ENCODE data around the gene TCF12.
"Not testable (repeated sequence)": the region's sequence is repeated elsewhere in the genome, so short reads cannot be mapped to it uniquely, and the experiment has no call there.

TCF12 gene

DNA sequence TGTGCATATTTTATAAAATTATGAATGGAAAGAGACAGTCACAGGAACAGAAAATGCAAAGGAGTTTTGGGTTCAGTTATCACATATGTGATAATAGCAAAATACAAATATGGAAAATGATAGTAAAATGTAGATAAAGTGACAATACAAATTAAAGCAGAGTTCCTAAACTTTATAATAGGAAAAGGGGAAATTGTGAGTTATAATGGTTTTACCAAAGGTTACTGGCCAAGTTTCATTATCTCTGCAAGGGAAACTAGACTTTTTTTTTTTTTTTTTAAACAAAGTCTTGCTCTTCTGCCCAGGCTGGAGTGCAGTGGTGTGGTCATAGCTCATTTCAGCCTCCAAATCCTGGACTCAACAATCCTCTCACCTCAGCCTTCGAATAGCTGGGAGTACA, 229.2 kb downstream of the TCF12 start:
- peak in 1 of 2 experiments; percentile 64 for DNase-seq

DNA sequence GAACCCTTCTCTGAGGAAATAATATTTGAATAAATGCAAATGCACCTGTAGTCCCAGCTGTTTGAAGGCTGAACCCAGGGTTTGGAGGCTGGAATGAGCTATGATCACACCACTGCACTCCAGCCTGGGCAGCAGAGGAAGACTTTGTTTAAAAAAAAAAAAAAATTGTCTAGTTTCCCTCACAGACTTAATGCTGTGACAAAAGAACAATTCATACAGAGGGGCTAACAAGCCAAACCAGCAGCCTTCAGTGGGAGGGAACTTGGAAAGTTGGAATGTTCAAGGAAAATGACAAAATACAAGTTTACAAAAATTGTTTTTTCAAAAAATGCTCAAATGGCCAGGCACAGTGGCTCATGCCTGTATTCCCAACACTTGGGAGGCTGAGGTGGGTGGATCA, 229.8 kb downstream of the TCF12 start:
- DNase-seq, result peak; percentile 66 to 89

DNA sequence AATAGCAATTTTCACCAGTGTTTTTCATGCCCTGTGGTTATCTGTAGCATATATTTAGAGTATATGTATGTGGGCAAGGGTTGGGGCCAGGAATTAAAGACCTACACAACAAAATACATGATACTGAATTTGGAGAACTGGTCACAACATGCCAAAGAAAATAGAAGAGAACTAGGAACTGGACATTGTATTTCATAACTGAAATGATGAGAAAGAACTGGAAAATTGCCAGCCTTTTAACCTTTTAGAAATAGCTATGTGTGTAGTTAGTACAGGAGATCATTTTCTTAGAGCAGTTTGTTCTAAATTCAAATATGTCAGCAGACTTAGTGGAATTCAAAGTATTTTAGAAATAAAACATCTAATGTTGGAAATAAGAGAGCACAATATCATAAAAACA, 230.8 kb downstream of the TCF12 start:
- no peak for DNase-seq

DNA sequence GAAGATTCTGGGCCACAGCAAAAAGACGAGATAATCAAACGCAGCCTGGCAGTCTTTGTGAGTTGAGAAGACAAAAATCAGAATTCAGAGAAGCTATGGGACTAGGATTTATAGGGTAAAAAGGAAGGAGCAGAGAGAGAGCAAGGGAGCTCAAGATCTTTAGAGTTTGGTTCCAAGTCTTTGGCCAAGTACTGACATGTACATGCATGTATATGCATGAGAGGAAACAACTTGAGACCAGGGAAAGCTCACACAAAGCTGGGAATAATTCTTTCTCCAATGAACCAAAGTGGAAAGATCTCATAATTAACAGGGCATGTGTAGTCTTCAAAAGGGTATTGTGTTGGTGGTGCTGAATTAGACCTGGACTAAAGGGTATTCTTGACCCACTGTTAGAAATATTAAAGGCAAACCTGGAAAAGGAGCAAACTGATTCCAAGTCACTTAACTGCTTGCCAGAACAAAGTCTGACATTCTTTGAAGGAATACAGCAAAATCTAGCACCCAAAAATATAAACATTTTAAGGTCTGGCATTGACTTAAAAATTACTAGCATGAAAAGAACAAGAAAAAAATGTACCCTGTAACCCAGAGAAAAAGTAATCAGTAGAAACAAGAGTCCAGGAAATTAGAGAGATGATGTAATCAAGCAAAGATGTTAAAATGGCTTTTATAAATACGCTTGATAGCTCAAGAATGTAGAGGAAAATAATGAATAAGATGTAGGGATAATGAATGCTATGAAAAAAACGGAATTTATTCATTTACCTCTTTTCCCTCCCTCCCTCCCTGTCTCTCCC, 231.8 kb downstream of the TCF12 start:
- no peak for DNase-seq

DNA sequence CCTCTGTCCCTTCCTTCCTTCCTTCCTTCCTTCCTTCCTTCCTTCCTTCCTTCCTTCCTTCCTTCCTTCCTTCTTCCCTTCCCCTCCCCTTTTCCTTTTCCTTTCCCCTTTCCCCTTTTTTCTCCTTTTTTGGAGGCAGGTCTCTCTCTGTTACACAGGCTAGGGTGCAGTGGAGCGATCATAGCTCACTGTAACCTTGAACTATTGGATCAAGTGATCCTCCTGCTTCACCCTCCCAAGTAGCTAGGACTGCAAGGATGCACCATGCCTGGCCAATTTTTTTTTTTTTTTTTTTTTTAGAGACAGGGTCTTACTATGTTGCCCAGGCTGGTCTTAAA, 232.4 kb downstream of the TCF12 start:
- DNase-seq, result not testable (repeated sequence)

DNA sequence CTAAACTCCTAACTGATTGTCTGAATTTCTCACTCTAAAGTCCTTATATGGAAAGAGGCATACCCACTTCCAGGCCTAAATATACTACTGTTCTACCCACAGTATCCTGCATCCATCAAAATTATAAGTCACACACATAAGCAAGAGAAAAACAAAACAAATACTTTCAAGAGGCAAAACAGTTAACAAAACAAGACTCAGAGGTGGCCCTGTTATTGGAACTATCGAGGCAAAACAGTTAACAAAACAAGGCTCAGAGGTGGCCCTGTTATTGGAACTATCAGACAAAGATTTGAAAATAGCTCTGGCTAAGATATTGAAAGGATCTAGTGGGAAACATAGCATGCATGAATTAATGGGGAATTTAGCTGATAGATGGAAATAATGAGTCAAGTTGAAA, 233.7 kb downstream of the TCF12 start:
- DNase-seq, result no peak

DNA sequence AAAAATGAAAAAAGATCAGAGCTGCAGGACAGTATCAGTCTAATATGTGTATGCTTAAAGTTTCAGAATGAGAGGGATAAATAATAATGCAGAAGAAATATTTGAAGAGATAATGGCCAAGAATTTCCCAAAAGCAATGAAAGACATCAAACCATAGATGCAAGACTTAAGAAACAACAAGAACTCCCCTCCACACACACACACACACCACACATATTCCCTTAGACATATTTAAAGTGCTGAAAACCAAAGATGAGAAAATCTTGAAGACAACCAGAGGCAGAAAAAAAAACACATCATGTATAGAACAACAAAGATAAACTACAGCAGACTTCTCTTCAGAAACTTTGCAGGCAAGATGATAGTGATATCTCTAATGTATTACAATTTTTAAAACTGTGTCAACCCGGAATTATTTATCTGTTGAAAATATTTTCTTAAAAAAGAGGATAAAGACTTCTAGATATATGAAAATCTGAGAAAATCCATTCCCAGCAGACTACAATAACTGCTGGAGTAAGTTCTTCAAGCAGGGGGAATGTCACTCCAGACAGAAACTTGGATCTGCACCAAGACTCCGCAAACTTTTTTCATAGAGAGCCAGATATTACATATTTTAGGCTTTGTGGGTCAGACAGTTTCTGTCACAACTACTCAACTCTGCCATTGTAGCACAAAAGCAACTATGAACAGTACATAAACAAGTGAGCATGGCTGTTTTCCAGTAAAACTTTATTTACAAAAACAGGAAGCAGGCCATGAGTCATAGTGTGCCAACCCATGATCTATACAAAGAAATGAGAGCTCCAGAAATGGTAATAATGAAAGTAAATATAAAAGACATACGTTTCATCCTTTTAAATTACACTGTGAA, 234.5 kb downstream of the TCF12 start:
- no peak for DNase-seq

DNA sequence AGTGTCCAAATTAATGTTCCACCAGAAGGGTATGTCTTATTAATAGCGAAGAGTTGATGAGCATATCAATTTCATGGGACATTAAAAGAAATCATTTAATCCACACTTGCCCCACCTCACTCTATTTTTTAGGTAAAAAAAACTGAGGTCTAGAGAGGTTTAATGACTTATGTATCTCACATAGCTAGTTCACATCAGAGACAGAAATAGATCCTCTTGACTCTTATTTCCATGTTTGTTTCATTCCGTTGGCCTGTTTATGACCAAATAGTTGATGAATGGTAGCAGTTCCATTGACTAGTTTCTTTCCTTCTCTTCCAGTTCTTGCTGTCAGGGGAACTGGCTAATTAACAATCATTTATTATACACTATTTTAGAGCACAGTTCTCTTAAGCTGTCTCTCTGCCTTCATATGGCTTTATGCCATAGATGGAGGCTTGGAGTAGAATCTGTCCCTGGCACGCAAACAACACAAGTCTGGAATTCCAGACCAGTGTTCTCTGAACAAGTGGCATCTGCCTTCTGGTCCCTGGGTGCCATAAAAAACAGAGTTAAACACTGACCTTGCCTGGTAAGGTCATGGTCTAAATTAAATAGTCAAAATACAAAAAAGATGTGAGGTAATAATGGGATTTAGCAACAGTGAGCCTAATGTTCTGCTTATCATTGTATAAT, 237.9 kb downstream of the TCF12 start:
- no peak for DNase-seq

DNA sequence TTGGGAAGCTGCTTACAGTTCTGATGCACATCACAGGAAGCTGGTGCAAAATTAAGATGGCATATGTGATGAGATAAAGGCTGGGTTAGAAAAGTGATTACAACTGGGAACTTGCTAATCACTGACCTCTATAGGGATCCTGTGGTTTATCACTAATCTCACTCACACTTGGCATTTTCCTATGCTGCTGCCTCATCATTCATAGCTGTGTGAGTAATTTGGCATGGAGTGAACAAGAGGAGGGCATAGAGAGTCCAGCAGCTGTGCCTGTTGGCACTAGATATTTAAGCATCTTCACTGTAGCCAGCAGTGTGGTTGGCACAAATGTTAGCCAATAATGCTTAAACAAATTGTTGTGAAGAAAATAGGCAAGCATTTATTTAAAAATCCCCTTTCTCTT, 240.1 kb downstream of the TCF12 start:
- peak in 1 of 2 experiments; percentile 10 for DNase-seq

DNA sequence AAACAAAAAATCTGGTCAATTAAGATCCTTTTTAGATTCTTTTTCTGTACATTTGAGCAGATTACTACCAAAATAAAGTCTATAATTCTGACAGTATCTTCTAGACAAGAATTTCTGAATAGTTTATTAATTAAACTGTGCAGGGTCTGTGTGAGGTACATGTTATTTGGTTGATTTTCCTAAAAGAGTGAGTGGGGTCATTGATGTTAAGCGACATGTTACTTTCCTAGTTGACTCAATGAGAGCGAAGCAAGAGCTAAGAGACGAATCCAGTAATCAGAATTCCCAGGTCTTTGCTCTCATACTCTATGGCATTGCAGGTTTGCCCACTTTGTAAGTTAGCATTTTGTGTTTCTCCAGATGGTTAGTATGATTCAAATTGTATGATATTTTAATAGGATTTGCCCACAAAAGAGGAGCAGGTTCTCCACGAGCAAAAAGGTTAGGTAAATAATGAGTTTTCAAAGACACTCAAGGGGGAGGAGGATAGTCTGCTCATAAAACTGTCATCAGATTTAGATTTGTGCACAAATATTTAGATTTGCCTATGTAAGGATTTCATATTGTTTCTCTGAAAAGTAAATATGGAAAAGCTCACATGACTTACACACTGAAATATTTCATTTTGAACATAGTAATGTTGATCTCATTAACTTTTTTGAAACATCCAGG, 240.7 kb downstream of the TCF12 start:
- DNase-seq, result peak in 1 of 2 experiments; percentile 55

DNA sequence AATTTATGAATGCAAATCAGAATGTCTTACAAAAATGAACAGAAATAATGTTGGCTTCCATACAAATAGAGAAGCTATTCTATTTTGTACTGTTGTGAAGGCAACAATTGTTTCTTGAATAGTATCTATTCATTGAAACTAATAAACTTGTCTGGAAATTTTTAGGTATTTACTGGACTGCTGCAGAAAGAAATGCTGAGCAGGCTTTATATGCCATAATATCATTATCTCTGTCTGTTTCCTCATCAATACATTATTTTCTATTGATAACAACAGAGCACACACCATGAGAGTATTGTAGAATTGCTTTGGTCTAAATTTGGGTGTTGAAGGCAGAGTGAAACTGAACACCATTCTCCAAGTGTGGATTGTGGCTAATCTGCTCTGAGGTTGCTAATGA, 241.3 kb downstream of the TCF12 start:
- DNase-seq, result no peak

DNA sequence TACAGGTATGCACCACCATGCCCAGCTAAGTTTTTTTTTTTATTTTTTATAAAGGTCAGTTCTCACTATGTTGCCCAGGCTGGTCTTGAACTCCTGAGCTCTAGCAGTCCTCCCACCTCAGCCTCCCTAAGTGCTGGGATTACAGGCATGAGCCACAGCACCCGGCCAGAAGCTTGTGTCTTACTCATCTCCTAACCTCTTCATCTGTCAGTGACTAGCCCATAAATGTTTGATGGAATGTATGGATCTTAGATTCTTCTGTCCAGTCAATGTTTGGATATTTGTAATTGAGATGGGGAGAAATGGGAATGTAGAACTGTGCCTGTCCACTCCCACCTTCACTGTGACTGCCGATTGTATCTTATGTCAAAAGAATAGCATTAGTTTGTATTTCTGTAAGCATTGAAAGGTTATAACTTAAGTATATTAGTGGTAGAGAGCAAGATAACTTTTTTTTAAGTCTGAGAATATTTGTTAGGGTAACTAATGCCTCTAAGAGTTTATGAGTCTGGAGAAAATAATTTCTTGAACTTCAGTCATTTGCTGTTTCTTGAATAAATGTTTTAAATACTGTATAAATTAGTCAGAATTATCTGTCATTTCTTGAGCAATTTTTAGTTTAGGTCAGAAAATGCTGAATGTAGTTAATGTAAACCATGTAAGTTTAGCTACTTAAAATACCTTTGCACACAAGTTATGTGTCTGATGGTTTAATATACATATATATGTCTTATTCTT, 242.5 kb downstream of the TCF12 start:
- DNase-seq, result no peak

DNA sequence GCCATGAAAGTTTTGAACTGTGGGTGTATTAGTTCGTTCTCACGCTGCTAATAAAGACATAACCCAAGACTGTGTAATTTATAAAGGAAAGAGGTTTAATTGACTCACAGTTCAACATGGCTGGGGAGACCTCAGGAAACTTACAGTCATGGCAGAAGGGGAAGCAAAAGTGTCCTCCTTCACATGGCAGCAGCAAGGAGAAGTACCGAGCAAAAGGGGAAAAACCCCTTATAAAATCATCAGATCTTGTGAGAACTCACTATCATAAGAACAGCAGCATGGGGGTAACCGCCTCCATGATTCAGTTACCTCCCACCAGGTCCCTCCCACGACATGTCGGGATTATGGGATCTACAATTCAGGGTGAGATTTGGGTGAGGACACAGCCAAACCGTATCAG, 245.8 kb downstream of the TCF12 start:
- DNase-seq, result not testable (repeated sequence)

DNA sequence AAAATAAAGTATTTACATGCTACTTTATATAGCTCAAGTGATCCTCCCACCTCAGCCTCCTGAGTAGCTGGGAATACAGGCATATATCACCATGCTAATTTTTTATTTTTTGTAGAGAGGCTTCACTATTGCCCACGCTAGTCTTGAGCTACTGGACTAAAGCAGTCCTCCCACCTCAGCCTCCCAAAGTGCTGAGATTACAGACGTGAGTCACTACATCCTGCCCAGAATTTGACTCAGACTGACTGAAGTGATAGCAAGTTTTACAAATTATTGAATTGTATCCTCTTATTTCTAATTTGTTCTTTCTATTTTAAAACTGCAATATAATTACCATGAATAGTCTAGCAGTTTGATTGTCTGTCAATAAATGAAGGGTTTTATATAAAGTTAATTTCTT, 247.5 kb downstream of the TCF12 start:
- DNase-seq, result no peak

DNA sequence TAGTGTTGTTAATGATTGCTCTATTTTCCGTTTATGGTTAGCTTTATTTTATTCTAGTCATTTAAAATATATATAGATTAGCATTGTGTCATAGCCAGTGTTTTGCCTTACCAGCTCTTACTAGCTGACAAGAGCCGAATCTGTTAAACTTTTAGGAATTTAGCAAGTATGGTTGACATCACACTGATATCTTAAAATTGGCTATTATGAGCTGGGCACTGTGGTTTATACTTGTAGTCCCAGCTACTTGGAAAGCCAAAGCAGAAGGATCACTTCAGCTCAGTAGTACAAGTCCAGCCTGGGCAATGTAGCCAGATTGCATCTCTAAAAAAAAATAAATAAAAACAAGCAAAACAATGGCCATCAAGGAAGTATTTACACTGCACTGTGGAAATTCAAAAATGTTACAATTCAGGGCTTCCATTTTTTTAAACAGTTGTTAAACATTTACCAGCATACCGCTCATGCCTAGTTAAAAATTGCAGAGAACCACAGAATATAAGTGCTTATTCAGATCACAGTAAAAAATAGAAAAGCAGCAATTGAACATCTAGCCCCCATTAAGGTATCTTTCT, 249.5 kb downstream of the TCF12 start:
- no peak for DNase-seq

DNA sequence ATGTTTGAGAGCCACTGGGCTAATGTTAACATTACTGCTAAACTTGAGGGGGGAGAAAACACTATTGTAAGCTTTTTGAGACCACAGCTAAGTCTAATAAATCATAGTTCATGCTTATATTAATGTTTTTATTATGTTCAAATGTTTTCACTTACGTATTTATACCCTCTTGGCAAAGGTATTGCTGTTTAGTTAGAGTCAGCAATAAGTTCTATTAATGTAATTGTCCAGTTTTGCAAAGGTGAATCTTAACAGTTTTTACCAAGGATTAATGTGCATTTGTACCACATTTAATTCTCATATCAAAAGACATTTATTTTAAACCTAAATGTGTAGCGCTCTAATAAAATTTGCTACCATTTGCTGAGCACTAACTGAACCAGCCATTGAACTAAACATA, 251.2 kb downstream of the TCF12 start:
- DNase-seq, result no peak

DNA sequence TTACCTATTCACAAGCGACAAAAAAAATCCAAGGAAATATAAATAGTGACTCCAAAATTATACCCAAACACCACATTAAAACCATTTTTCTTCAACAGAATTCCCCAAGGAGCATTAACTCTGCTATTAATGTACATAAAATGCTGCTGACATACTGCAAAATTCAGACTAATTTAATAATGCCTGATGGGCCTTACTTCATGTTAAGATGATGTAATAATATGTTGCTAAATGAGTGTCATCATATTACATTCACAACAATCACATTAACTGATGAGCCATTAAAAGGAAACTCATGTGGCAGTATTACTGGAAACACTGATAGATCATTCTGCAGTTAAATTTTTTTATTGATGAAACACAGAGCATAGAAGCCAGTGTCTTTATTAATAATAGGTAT, 253.0 kb downstream of the TCF12 start:
- DNase-seq, result no peak

DNA sequence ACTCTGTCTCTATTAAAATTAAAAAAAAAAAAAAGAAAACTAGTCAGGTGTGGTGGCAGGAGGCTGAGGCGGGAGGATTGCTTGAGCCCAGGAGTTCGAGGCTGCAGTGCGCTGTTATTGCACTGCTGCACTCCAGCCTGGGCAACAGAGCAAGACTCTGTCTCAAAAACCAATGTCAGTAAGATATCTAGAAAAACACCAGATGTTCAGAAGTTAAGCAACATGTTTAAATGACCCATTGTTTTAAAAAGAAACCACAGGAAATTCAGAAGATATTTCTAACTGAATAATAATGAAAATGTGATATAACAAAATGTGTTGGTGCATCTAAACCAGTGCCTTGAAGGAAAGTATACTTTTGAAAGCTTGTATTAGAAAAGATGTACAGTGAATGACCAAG, 254.5 kb downstream of the TCF12 start:
- DNase-seq, result no peak

DNA sequence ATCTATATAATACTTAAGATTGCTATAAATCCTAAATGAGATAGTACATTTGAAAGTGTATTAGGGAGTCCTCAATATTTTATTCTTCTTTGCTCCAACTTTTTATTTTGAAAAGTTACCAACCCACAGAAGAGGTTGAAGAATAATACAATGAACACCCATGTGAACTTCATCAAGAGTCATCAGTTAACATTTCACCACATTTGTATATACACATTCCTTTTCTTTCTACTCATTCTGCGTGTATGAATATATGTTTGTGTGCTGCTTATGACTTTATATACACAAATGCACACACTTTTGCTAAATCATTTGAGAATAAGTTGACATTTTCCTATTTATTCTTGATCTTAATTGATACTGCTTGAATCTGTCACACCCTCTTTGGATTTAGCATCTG, 264.6 kb downstream of the TCF12 start:
- no peak for DNase-seq

DNA sequence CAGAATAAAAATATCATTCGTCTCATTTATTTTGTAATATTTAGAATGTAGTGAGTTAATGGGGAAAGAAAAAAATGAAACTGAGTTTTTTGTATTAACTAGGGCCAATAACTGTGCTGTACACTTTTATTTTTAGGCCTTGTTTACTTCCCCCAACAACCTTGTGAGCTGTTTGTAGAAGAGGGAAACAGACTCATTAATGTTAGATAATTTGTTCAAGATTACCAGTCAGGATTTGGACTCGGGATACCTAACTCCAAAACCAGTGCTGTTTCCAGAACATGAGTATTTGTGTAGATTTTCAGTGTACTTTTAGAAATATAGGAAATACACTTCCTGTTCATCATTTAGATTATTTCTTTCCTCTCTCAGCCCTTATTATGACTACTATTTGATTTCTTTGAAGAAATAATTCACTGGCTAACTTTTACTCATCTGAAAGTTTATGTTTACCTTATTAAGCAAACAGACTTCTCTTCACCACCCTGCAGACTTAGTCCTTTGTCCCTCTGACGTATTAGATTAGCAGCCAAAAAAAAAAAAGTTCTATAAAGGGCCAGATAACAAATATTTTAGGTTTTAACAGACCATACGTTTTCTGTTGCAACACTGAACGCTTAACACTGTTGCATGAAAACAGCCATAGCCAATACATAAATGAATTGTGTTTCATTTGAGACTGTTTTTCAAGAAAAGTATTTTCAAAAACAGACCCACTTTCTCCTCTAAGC, 265.3 kb downstream of the TCF12 start:
- DNase-seq, result no peak

DNA sequence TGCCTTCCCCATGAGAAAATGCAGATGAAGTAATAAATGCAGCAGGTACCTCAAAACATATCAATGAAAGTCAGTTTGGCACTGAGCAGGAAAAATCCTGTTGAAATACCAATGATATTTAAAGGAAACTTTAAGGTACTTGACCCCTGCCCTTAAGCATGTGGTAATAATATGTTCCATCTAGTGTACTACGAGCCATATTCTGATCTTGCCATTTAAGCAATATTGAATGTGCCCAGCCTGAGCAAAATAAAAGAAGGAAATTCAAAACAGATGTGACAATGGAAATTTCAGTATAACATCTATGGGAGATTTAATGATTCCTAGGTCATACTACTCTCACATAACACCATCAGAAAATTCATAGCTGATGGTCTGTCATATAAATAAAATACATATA, 266.1 kb downstream of the TCF12 start:
- no peak for DNase-seq

Measured in NCI-H526 (cell line).